Erythroblast (primary cell): ENCODE data around the gene HMGXB3.

Source experiments
- GATA1 ChIP-seq: IDR thresholded peaks from 2 replicates; pipeline ENCODE4 v1.6.1; 2011; ENCODE audit warnings: low read depth, mild to moderate bottlenecking, control low read depth, low read length, moderate library complexity
- POLR2A ChIP-seq: IDR thresholded peaks from 2 replicates; pipeline ENCODE4 v1.6.1; 2011; ENCODE audit warnings: mild to moderate bottlenecking, low read length

GRCh38 chr5:150081541-150082283, 81.2 kb downstream of the HMGXB3 start:
- no peak for TF ChIP-seq POLR2A
- no peak for TF ChIP-seq GATA1
